Gastrocnemius medialis (tissue), 4 donors: ENCODE data around the gene CEACAM3. TPM values are rescaled to one million over a fixed set of nuclear protein-coding genes. Genes with fewer than 3 reads are reported as not detected.

Experiments used
- ATAC-seq, 2 donors: fragments of 150-250 bp; one replicate each; pipeline ENCODE4 v1.9.1; 2016
- DNase-seq, 2 donors: peaks; one replicate each; pipeline ENCODE4 v3.0.0-alpha.2; 2019
- H3K27ac ChIP-seq, 4 donors: fragments of 200-600 bp; sonication (generic); 1 replicate in 1 of 4; 2 replicates in 3 of 4; pipeline ENCODE4 v1.5.1; 2016 to 2018; ENCODE audit warnings: mild to moderate bottlenecking in 2 of 4, moderate library complexity in 1 of 4
- H3K27me3 ChIP-seq, 3 donors: fragments of 200-600 bp; sonication (generic) in 2 of 3; 1 replicate in 1 of 3; 2 replicates in 2 of 3; pipeline versions ENCODE4 v1.5.1 to v1.6.0; 2016 to 2019; ENCODE audit warnings: mild to moderate bottlenecking in 1 of 3, moderate library complexity in 1 of 3
- H3K36me3 ChIP-seq, 2 donors: fragments of 200-600 bp; sonication (generic) in 1 of 2; one replicate each; pipeline ENCODE4 v1.5.1; 2017 to 2018
- H3K4me1 ChIP-seq, 2 donors: fragments of 200-600 bp; sonication (generic) in 1 of 2; one replicate each; pipeline ENCODE4 v1.5.1; 2016 to 2017; ENCODE audit warnings: mild to moderate bottlenecking in 2 of 2
- H3K4me3 ChIP-seq, 4 donors: fragments of 200-600 bp; sonication (generic) in 3 of 4; 1 replicate in 1 of 4; 2 replicates in 3 of 4; pipeline ENCODE4 v1.5.1; 2016 to 2019; ENCODE audit warnings: mild to moderate bottlenecking in 2 of 4
- H3K9me3 ChIP-seq, 3 donors: fragments of 200-600 bp; sonication (generic) in 2 of 3; 1 replicate in 1 of 3; 2 replicates in 2 of 3; pipeline ENCODE4 v1.5.1; 2016 to 2019
- POLR2A ChIP-seq, 2 donors: fragments of 450-650 bp; IDR thresholded peaks; one replicate each; pipeline ENCODE4 v1.6.1; 2017; ENCODE audit warnings: antibody characterized with exemption in 2 of 2, mild to moderate bottlenecking in 2 of 2, moderate library complexity in 2 of 2
- in situ Hi-C, 4 donors: fragments of 200-750 bp; cut with MboI; loops; one replicate each; pipeline versions ENCODE4 v1.15.0 to v1.8.0; 2017; ENCODE audit warnings: low sequenced_read_pairs in 4 of 4
- intact Hi-C: fragments of 100-400 bp; cut with DNase I; formaldehyde crosslinking; loops from one replicate; pipeline ENCODE4 v1.15.1; 2023; ENCODE audit warnings: low total_unique reads
- total RNA-seq, 4 donors: library from RNA; depleted of rRNA; stranded (reverse); fragments of >200 nt; gene quantifications; one replicate each; pipeline versions ENCODE4 v1.1.0 to v1.2.3, GENCODE V29; 2016
- TF ChIP-seq, protein P1 (sequence below), 5 experiments: fragments of 450-650 bp in 3 of 5; fragments of 200-600 bp in 2 of 5; sonication (generic) in 2 of 5; IDR thresholded peaks in 4 of 5; conservative IDR thresholded peaks in 1 of 5; 1 replicate in 4 of 5; 2 replicates in 1 of 5; pipeline ENCODE4 v1.5.1; 2016 to 2019; ENCODE audit warnings: antibody characterized with exemption in 5 of 5, mild to moderate bottlenecking in 3 of 5, moderate library complexity in 3 of 5

The CEACAM3 gene
- total RNA-seq, 4 donors from 2014 or later, result not detected

- H3K4me3 ChIP-seq, result no peak overlapping the region
- no peaks in the 10 kb centered on the region for H3K9me3 ChIP-seq
- intact Hi-C loops (no loop called here), in situ Hi-C loops (no loop called here)
- DNase-seq (no peak), ATAC-seq (no peak)
- H3K27ac ChIP-seq, result no peak overlapping the region
- H3K4me1 ChIP-seq, result no peaks in the 10 kb centered on the region
- no peaks in the 10 kb centered on the region for H3K27me3 ChIP-seq
- H3K36me3 ChIP-seq, result no peaks in the 10 kb centered on the region
- no peak for TF ChIP-seq POLR2A (IDR thresholded peaks at IDR 0.05)
- TF ChIP-seq, protein P1, sequence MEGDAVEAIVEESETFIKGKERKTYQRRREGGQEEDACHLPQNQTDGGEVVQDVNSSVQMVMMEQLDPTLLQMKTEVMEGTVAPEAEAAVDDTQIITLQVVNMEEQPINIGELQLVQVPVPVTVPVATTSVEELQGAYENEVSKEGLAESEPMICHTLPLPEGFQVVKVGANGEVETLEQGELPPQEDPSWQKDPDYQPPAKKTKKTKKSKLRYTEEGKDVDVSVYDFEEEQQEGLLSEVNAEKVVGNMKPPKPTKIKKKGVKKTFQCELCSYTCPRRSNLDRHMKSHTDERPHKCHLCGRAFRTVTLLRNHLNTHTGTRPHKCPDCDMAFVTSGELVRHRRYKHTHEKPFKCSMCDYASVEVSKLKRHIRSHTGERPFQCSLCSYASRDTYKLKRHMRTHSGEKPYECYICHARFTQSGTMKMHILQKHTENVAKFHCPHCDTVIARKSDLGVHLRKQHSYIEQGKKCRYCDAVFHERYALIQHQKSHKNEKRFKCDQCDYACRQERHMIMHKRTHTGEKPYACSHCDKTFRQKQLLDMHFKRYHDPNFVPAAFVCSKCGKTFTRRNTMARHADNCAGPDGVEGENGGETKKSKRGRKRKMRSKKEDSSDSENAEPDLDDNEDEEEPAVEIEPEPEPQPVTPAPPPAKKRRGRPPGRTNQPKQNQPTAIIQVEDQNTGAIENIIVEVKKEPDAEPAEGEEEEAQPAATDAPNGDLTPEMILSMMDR (IDR thresholded peaks at IDR 0.05 in 4 of 5, conservative IDR thresholded peaks at IDR 0.05 in 1 of 5), result no peak
Measured at GRCh38 chr19:41792513-41793413, 3.6 kb upstream of the CEACAM3 start.

DNA sequence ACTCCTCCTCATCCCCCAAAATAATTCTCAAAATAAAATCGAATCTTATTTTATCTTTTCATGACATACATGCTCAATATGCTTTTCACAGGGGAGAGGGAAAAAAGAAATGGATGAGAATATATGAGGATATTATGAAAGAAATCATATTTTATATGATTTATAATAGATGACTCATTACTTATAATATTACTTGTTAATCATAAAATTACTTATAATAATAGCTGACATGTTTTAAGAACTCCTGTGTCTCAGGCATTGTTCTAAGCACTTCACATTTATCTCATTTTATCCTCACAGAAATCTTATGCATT lies 3.0 kb upstream of the CEACAM3 start:
- TF ChIP-seq POLR2A (IDR thresholded peaks at IDR 0.05), result no peak
- TF ChIP-seq, protein P1 (IDR thresholded peaks at IDR 0.05 in 4 of 5, conservative IDR thresholded peaks at IDR 0.05 in 1 of 5), result no peak
- Histone ChIP-seq H3K36me3 (no peaks in the 10 kb centered on the region), H3K27ac (no peak overlapping the region), H3K27me3 (no peaks in the 10 kb centered on the region), H3K4me1 (no peaks in the 10 kb centered on the region), H3K4me3 (no peak overlapping the region), H3K9me3 (no peaks in the 10 kb centered on the region)
- no peak for ATAC-seq
- no peak for DNase-seq
- in situ Hi-C loops, result no loop called here
- intact Hi-C loops, result no loop called here

DNA sequence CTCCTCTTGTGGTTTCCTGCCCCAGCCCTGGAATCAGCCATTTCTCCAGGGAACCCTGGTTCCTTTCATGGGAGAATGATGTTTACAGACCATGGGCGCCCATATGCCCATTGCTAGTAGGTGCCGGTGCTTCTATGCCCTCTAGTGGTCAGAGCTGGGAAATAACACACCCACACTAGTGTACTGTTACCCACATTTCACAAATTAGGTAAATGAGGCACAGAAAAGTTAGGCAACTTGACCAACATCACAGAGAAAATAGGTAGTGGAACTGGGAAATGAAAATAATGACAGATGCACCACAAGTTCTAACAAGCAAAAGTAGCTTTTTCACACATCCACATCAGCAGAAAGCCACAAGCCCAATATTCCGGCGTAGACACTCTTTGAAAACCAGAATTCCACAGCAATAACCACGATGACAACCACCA lies 1.3 kb upstream of the CEACAM3 start:
- TF ChIP-seq POLR2A (IDR thresholded peaks at IDR 0.05), result no peak
- TF ChIP-seq, protein P1 (IDR thresholded peaks at IDR 0.05 in 4 of 5, conservative IDR thresholded peaks at IDR 0.05 in 1 of 5), result peak in 4 of 5 experiments; percentile 18 to 63 (median 34)
- intact Hi-C loops (no loop called here), in situ Hi-C loops (no loop called here)
- Histone ChIP-seq H3K36me3 (no peaks in the 10 kb centered on the region), H3K4me3 (no peak overlapping the region), H3K4me1 (no peaks in the 10 kb centered on the region), H3K27me3 (no peaks in the 10 kb centered on the region), H3K27ac (no peak overlapping the region), H3K9me3 (no peaks in the 10 kb centered on the region)
- no peak for DNase-seq
- no peak for ATAC-seq

- intact Hi-C loops, result no loop called here
- H3K9me3 ChIP-seq, result no peaks in the 10 kb centered on the region
Measured at GRCh38 chr19:41796901-41797300, 514 bp downstream of the CEACAM3 start.

More at GRCh38 chr19:41796901-41797300, 514 bp downstream of the CEACAM3 start:
- TF ChIP-seq, protein P1 (IDR thresholded peaks at IDR 0.05 in 4 of 5, conservative IDR thresholded peaks at IDR 0.05 in 1 of 5), result no peak
- no peak for TF ChIP-seq POLR2A (IDR thresholded peaks at IDR 0.05)
- no peaks in the 10 kb centered on the region for H3K4me1 ChIP-seq
- H3K27me3 ChIP-seq, result no peaks in the 10 kb centered on the region
- ATAC-seq (no peak), DNase-seq (no peak)
- in situ Hi-C loops, result no loop called here
- H3K27ac ChIP-seq, result no peak overlapping the region
- no peaks in the 10 kb centered on the region for H3K36me3 ChIP-seq
- H3K4me3 ChIP-seq, result no peak overlapping the region
